ENCODE data around the gene PRH1. TPM values are rescaled to one million over a fixed set of nuclear protein-coding genes. Genes with fewer than 3 reads are reported as not detected.

PRH1 gene
- total RNA-seq, 4 donors from 2014 or later: 42.5 to 98.2 (median 47.7) TPM

- Histone ChIP-seq H3K27ac (no peak overlapping the region), H3K4me3 (no peak overlapping the region), H3K9me3 (peaks cover 0 to 3% (median 0%) of the 10 kb centered on the region in 4 donors), H3K4me1 (no peaks in the 10 kb centered on the region), H3K27me3 (no peaks in the 10 kb centered on the region), H3K36me3 (no peaks in the 10 kb centered on the region)
- DNase-seq: no peak
- no peak for TF ChIP-seq CTCF (IDR thresholded peaks at IDR 0.05)
- TF ChIP-seq POLR2A (IDR thresholded peaks at IDR 0.05): no peak
Measured at GRCh38 chr12:10904686-10905085, 20.6 kb upstream of the PRH1 start.

- H3K4me1 ChIP-seq: no peaks in the 10 kb centered on the region
- no peak overlapping the region for H3K27ac ChIP-seq
- H3K27me3 ChIP-seq: no peaks in the 10 kb centered on the region
- H3K4me3 ChIP-seq: no peak overlapping the region
- DNase-seq: no peak
- no peak for TF ChIP-seq CTCF (IDR thresholded peaks at IDR 0.05)
- TF ChIP-seq POLR2A (IDR thresholded peaks at IDR 0.05): no peak
- H3K36me3 ChIP-seq: no peaks in the 10 kb centered on the region
- peaks cover 0 to 3% (median 0%) of the 10 kb centered on the region in 4 donors for H3K9me3 ChIP-seq
Measured at GRCh38 chr12:10901427-10901826, 17.4 kb upstream of the PRH1 start.

GRCh38 chr12:10900972-10901371 is 16.9 kb upstream of the PRH1 start:
- Histone ChIP-seq H3K9me3 (peaks cover 0 to 3% (median 0%) of the 10 kb centered on the region in 4 donors), H3K36me3 (no peaks in the 10 kb centered on the region), H3K27ac (no peak overlapping the region), H3K27me3 (no peaks in the 10 kb centered on the region), H3K4me1 (no peaks in the 10 kb centered on the region), H3K4me3 (no peak overlapping the region)
- TF ChIP-seq CTCF (IDR thresholded peaks at IDR 0.05) (no peak), POLR2A (IDR thresholded peaks at IDR 0.05) (no peak)
- DNase-seq: no peak

GRCh38 chr12:10900530-10900929 is 16.5 kb upstream of the PRH1 start:
- peaks cover 0 to 3% (median 0%) of the 10 kb centered on the region in 4 donors for H3K9me3 ChIP-seq
- no peaks in the 10 kb centered on the region for H3K4me1 ChIP-seq
- no peak overlapping the region for H3K27ac ChIP-seq
- H3K4me3 ChIP-seq: no peak overlapping the region
- no peaks in the 10 kb centered on the region for H3K27me3 ChIP-seq
- no peak for TF ChIP-seq POLR2A (IDR thresholded peaks at IDR 0.05)
- TF ChIP-seq CTCF (IDR thresholded peaks at IDR 0.05): no peak
- DNase-seq: no peak
- H3K36me3 ChIP-seq: no peaks in the 10 kb centered on the region

- Histone ChIP-seq H3K4me3 (no peak overlapping the region), H3K27me3 (no peaks in the 10 kb centered on the region), H3K4me1 (no peaks in the 10 kb centered on the region), H3K27ac (no peak overlapping the region), H3K9me3 (no peaks in the 10 kb centered on the region), H3K36me3 (no peaks in the 10 kb centered on the region)
- TF ChIP-seq CTCF (IDR thresholded peaks at IDR 0.05) (no peak), POLR2A (IDR thresholded peaks at IDR 0.05) (no peak)
- DNase-seq: no peak
Measured at GRCh38 chr12:10896854-10897253, 12.8 kb upstream of the PRH1 start.

- TF ChIP-seq POLR2A (IDR thresholded peaks at IDR 0.05) (no peak), CTCF (IDR thresholded peaks at IDR 0.05) (no peak)
- Histone ChIP-seq H3K4me3 (no peak overlapping the region), H3K27ac (no peak overlapping the region), H3K9me3 (no peaks in the 10 kb centered on the region), H3K36me3 (no peaks in the 10 kb centered on the region), H3K27me3 (no peaks in the 10 kb centered on the region), H3K4me1 (no peaks in the 10 kb centered on the region)
- DNase-seq: no peak
Measured at GRCh38 chr12:10891937-10892336, 7.9 kb upstream of the PRH1 start.
